Heart left ventricle (tissue), 16 donors: Measurements from ENCODE around the gene NPEPPS. TPM values are rescaled to one million over a fixed set of nuclear protein-coding genes. Genes with fewer than 3 reads are reported as not detected.
A peak's percentile ranks its signal among the peaks of the same experiment; 100 is the strongest.

ENCODE experiments used
- ATAC-seq, 4 donors: fragments of 200-7000 bp; cut with Tn5 transposase; one replicate each; pipeline ENCODE4 v1.9.1; 2020 to 2022; ENCODE audit warnings: moderate library complexity in 4 of 4, mild to moderate bottlenecking in 3 of 4, moderate number of reproducible peaks in 1 of 4
- DNase-seq, 5 donors: peaks; one replicate each; pipeline ENCODE4 v3.0.0-alpha.2; 2020
- H3K27ac ChIP-seq, 12 donors: fragments of 200-600 bp; sonication (generic) in 4 of 12; one replicate each; pipeline versions ENCODE4 v1.5.0 to v1.8.0; 2016 to 2022; ENCODE audit warnings: mild to moderate bottlenecking in 2 of 12
- H3K27me3 ChIP-seq, 9 donors: fragments of 200-600 bp; sonication (generic) in 2 of 9; one replicate each; pipeline versions ENCODE4 v1.5.1 to v1.8.0; 2016 to 2022; ENCODE audit warnings: mild to moderate bottlenecking in 3 of 9
- H3K36me3 ChIP-seq, 9 donors: fragments of 200-600 bp; sonication (generic) in 2 of 9; one replicate each; pipeline versions ENCODE4 v1.5.0 to v1.8.0; 2018 to 2022; ENCODE audit warnings: mild to moderate bottlenecking in 2 of 9
- H3K4me1 ChIP-seq, 12 donors: fragments of 200-600 bp; sonication (generic) in 4 of 12; one replicate each; pipeline versions ENCODE4 v1.5.0 to v1.8.0; 2016 to 2022; ENCODE audit warnings: mild to moderate bottlenecking in 3 of 12
- H3K4me3 ChIP-seq, 12 donors: fragments of 200-600 bp; sonication (generic) in 4 of 12; one replicate each; pipeline versions ENCODE4 v1.5.0 to v1.8.0; 2017 to 2022; ENCODE audit warnings: mild to moderate bottlenecking in 9 of 12, moderate library complexity in 4 of 12
- H3K9me3 ChIP-seq, 12 donors: fragments of 200-600 bp; sonication (generic) in 4 of 12; one replicate each; pipeline versions ENCODE4 v1.5.0 to v1.8.0; 2016 to 2022; ENCODE audit warnings: mild to moderate bottlenecking in 1 of 12
- CTCF ChIP-seq, 12 donors: fragments of 200-600 bp; sonication (generic) in 4 of 12; IDR thresholded peaks; one replicate each; pipeline versions ENCODE4 v1.5.0 to v1.8.0; 2018 to 2022; ENCODE audit warnings: antibody characterized with exemption in 12 of 12, mild to moderate bottlenecking in 5 of 12
- POLR2A ChIP-seq, 2 donors: fragments of 450-650 bp; IDR thresholded peaks; one replicate each; pipeline ENCODE4 v1.6.1; 2017; ENCODE audit warnings: antibody characterized with exemption in 2 of 2, mild to moderate bottlenecking in 2 of 2, moderate library complexity in 2 of 2
- WGBS, 4 donors: extraction: QIAGEN DNeasy Blood & Tissue Kit in 2 of 4; methylation state at CpG; one replicate each; pipeline versions ENCODE4 v1.1.5 to v1.1.7; 2013 to 2018; 5-methylcytosine and 5-hydroxymethylcytosine counted together
- intact Hi-C, 10 donors: fragments of 100-400 bp; cut with DNase I; formaldehyde crosslinking; loops; one replicate each; pipeline versions ENCODE4 v1.11.1 to v1.14.2; 2022
- polyA plus RNA-seq, 2 donors: library from polyadenylated mRNA; stranded (reverse); fragments of 200-250 nt; gene quantifications; one replicate each; pipeline ENCODE4 v1.2.3, GENCODE V29; 2013
- total RNA-seq, 9 donors: library from RNA; depleted of rRNA in 2 of 9; stranded (reverse); fragments of >200 nt in 2 of 9; fragmentation: NEBNext Ultra II Directional in 3 of 9; extraction: Animal tissue kit (Norgen Biotek cat#: 25700) in 3 of 9; gene quantifications; one replicate each; pipeline versions ENCODE4 v1.1.0 to v1.2.4, GENCODE V29; 2016 to 2023
- donor health status: ischemic (EF 13 %, LVEDD 7.1; RV severe dilation, severe dysfunction).
- donor health status: healthy with polysubstance abuse.
- donor health status: DM: no; HTN: yes; CAD: no.
- donor health status: DM: no; HTN: no; CAD: no.
- donor health status: ischemic (EF 25% LVEDD 6.9; RV normal size, moderate dysfunction).
- donor health status: ischemic (EF 25% LVEDD 5.7; RV mildly dilated, moderate dysfunction).
- donor health status: healthy.
- donor health status: DM: yes; HTN: yes; CAD: no.
- donor health status: ischemic (EF 35%, LVEDD 5.7; RV mildly dilated, moderate dysfunction).
- donor health status: nonischemic (EF 11% LVEDD 7.7; RV severe dilation, severe dysfunction).
- donor health status: DM: yes; HTN: yes; CAD: no.
- donor health status: PGD.
- donor health status: ischemic (EF 29% LVEDD 5.4; RV normal size, mild dysfunction).
- donor health status: nonischemic (EF 23%, LVEDD 6.1; RV moderate dilation, normal function).

NPEPPS gene
- total and polyA plus RNA-seq, 11 donors: 23.7 to 98.2 (median 79.0) TPM

GRCh38 chr17:47620503-47621245, 89.8 kb downstream of the NPEPPS start:
- intact Hi-C loops: no loop called here
- Histone ChIP-seq H3K4me1 (peaks cover 0 to 43% (median 29%) of the 10 kb centered on the region in 12 donors), H3K4me3 (no peak overlapping the region), H3K36me3 (peaks cover 0 to 97% (median 74%) of the 10 kb centered on the region in 9 donors), H3K27me3 (no peaks in the 10 kb centered on the region), H3K27ac (peak overlapping the region in 8 of 12 donors; percentile 31 to 63 (median 46)), H3K9me3 (no peaks in the 10 kb centered on the region)
- no peak for TF ChIP-seq POLR2A (IDR thresholded peaks at IDR 0.05)
- TF ChIP-seq CTCF (IDR thresholded peaks at IDR 0.05): no peak
- WGBS, 4 donors: 82 to 88% (median 83%) methylated on average over 3 of the region's 3 CpGs
- DNase-seq (no peak), ATAC-seq (no peak)

DNA sequence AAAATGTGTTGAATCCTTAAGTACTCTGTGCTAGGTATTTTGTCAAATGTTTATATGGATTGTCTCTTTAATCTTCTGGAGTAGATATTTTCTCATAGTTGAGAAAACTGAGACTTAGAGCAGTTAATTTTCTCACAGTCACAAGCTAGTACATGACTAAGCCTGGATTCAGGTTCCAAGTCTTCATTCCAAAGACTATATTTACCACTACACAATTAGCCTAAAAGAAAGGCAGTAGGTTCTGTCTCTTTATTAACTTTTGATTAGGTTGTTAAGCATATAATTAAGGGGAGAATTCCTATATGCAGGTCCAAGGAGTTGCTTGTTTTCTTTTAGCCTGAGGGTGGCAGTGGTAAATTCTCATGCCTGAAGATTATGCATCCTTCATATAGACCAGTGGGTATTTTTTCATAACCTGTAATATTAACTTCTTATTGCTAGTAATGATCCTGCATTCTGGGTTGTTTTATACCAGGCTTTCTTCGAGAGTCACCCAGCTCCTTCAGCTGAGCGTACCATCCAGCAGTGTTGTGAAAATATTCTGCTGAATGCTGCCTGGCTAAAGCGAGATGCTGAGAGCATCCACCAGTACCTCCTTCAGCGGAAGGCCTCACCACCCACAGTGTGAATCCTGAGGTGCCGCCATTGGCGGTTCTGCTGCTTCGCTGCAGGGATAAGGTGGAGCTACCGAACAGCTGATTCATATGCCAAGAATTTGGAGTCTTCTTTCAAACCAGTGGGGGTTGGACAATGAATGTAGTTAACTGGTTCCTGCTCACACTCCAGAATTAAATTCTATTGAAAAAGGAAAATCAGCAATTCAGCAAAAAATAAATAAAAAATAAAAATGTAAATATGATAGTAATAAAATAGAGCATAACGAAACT, 90.6 kb downstream of the NPEPPS start:
- Histone ChIP-seq H3K27me3 (no peaks in the 10 kb centered on the region), H3K27ac (peak overlapping the region in 10 of 12 donors; percentile 31 to 63 (median 47)), H3K4me1 (peaks cover 0 to 43% (median 29%) of the 10 kb centered on the region in 12 donors), H3K36me3 (peaks cover 0 to 91% (median 68%) of the 10 kb centered on the region in 9 donors), H3K9me3 (no peaks in the 10 kb centered on the region), H3K4me3 (no peak overlapping the region)
- peak; percentile 64 to 88 (median 82) for ATAC-seq
- TF ChIP-seq POLR2A (IDR thresholded peaks at IDR 0.05): no peak
- no peak for TF ChIP-seq CTCF (IDR thresholded peaks at IDR 0.05)
- peak; percentile 23 to 67 (median 52) for DNase-seq
- WGBS, 4 donors: 37 to 48% (median 44%) methylated on average over 9 of the region's 9 CpGs
- intact Hi-C loops: no loop called here

GRCh38 chr17:47622180-47622549, 91.3 kb downstream of the NPEPPS start:
- peaks cover 0 to 85% (median 62%) of the 10 kb centered on the region in 9 donors for H3K36me3 ChIP-seq
- no peak overlapping the region for H3K4me3 ChIP-seq
- ATAC-seq: no peak
- DNase-seq: no peak
- 25 to 36% (median 33%) methylated on average over 2 of the region's 2 CpGs for WGBS, 4 donors
- no peak for TF ChIP-seq CTCF (IDR thresholded peaks at IDR 0.05)
- TF ChIP-seq POLR2A (IDR thresholded peaks at IDR 0.05): no peak
- peak overlapping the region in 10 of 12 donors; percentile 31 to 63 (median 46) for H3K27ac ChIP-seq
- H3K4me1 ChIP-seq: peaks cover 0 to 43% (median 29%) of the 10 kb centered on the region in 12 donors
- intact Hi-C loops: no loop called here
- no peaks in the 10 kb centered on the region for H3K9me3 ChIP-seq
- no peaks in the 10 kb centered on the region for H3K27me3 ChIP-seq

- intact Hi-C loops: no loop called here
- Histone ChIP-seq H3K4me1 (peaks cover 0 to 31% (median 20%) of the 10 kb centered on the region in 12 donors), H3K9me3 (no peaks in the 10 kb centered on the region), H3K27ac (no peak overlapping the region), H3K36me3 (peaks cover 0 to 59% (median 36%) of the 10 kb centered on the region in 9 donors), H3K4me3 (no peak overlapping the region), H3K27me3 (no peaks in the 10 kb centered on the region)
- TF ChIP-seq CTCF (IDR thresholded peaks at IDR 0.05): no peak
- TF ChIP-seq POLR2A (IDR thresholded peaks at IDR 0.05): no peak
- ATAC-seq: no peak
- DNase-seq: no peak
- 0 to 55% (median 50%) methylated on average over 1 of the region's 1 CpG for WGBS, 4 donors
These were observed 93.8 kb downstream of the NPEPPS start for GRCh38 chr17:47624727-47625068.
